ENCODE results near the gene NARF.
A peak's percentile ranks its signal among the peaks of the same experiment; 100 is the strongest.

- TF ChIP-seq POLR2A (IDR thresholded peaks at IDR 0.05) (peak; percentile 98 to 99), CTCF (IDR thresholded peaks at IDR 0.05) (peak in 2 of 5 experiments; percentile 52 to 62)
Observed at GRCh38 chr17:82458179-82458884, at the start of gene NARF.
